Dermis blood vessel endothelial cell (primary cell): ENCODE measurements around the gene RAB26. TPM values are rescaled to one million over a fixed set of nuclear protein-coding genes. Genes with fewer than 3 reads are reported as not detected.
"Not testable (repeated sequence)": the region's sequence is repeated elsewhere in the genome, so short reads cannot be mapped to it uniquely, and the experiment has no call there.

Experiments used
- DNase-seq: peaks from one replicate; pipeline ENCODE4 v3.0.0; 2010
- total RNA-seq: library from RNA; depleted of rRNA; stranded (reverse); fragments of >200 nt; gene quantifications from 2 replicates; pipeline ENCODE4 v1.2.3, GENCODE V29; 2014

The RAB26 gene
- total RNA-seq, 1 donor from 2014 or later = 0.34 TPM

DNA sequence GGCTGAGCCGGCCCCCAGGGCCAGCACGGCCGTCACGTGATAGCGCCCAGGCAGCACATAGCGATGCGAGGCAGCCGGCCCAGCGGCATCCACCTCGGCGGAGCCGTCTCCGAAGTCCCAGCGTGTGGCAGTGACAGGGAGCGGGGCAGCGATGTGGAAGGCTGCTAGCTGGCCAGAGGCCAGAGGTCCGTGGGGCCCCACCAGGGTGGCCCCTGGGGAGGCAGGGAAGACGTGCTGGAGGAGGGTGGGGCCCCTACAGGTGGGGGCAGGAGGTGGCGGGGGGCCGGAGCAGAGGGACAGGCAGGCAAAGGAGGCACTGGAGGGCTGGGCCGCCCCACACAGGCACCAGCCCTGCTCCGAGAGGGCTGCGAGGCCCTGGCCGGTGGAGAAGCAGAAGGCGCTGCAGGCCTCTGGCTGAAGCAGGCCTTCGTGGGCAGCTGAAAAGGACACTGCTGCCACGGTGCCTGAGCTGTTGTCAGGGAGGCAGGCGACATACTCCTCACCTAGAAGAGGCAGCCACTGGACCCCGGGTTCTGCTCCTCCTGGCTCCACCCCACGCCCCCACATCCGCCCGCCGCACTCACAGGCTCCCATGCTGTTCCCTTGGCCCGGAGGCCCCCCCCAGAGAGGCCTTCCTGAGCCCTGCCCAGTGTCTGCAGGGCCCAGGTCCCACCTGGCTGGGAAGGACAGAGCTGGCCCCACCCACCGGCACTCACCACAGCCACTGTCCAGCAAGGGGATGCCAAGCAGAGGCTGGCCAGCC is 30.3 kb upstream of the RAB26 start:
- not testable (repeated sequence) for DNase-seq

DNA sequence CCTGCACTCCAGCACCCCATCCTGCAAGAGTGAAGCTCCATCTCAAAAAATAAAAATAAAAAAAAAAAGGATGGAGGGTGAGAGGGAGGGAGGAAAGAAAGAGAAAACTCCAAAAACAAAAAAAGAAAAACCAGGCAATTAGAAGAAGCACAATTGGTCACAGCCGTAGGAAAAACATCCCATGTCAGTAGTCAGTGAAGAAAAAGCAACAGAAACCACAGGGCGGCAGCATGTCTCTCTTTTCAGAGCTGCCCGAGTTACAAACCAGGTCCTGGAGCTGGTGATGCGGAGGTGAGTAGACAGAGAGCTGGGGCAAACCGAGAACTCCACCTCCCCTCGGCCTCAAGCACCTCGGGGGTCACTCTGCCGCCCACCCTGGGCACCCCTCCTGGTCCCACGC is 27.1 kb upstream of the RAB26 start:
- DNase-seq = peak; percentile 45

DNA sequence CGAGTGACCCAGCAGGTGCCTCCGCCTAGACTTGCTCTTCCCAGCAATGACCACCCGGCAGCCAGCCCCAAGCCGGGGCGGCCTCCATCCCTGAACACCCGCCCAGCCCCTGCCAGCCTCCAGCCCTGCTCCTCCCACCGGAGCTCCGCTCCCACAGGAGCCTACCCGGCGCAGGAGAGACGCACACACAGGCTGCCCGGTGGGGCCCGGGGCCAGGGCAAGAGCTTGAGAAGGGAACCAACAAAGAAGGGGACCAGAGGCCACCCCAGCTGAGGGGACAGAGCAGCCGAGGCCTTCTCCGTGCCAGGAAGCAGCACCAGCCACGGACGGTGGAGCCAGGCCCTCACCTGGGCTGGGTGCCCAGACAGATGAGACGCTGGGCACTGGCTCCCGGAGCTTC is 26.6 kb upstream of the RAB26 start:
- DNase-seq = no peak

DNA sequence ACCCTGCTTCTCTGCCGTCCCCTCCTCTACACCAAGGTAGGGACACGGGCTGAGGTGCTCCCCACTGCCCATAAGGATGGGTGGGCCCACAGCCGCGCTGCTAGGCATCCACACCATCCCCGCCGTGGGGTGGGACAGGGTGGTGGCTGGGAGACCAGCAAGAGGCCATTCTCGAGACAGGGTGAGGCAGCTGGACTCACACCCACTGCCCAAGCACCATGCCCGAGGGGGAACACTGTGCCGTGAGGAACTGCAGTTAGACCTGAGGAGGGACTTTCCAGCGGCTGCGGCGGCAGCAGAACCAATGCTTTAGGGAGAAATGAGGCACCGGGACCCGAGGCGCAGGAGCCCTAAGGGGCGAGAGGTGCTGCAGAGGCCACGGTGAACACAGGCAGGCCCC is 26.0 kb upstream of the RAB26 start:
- DNase-seq = no peak

DNA sequence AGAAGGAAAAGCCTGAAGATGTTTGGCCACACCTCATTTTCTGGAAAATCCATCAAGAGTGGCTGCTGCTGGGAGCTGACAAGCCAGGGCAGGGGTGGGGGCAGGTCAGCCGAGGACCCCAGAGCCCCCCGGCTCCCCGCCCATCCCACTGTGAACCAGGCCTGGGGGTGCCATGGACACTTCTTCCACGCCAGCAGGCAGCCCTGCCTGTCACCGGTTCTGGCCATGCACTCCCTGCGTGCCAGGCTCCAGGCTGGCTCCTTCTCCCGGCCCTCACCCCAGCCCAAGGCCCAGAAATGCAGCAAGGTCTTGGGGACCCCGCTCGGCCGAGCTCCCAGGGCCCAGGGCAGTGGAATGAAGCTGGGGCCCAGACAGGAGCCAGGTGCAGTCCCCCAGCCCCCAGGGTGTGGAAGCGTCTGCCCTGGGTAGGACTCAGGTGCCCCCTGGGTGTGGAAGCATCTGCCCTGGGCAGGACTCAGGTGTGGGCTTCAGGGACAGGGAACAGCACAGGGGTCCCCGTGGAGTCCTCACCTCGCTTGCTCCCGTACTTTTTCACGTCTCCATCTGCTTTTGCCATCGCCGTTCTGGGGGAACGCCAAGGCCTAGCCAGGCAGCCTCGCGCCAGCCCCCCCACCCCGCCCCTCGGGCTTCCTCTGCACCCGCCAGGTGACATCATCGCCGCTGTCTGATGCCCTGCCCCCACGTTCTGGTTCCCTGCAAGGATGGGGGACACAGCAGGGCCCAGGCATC is 25.3 kb upstream of the RAB26 start:
- DNase-seq = not testable (repeated sequence)

DNA sequence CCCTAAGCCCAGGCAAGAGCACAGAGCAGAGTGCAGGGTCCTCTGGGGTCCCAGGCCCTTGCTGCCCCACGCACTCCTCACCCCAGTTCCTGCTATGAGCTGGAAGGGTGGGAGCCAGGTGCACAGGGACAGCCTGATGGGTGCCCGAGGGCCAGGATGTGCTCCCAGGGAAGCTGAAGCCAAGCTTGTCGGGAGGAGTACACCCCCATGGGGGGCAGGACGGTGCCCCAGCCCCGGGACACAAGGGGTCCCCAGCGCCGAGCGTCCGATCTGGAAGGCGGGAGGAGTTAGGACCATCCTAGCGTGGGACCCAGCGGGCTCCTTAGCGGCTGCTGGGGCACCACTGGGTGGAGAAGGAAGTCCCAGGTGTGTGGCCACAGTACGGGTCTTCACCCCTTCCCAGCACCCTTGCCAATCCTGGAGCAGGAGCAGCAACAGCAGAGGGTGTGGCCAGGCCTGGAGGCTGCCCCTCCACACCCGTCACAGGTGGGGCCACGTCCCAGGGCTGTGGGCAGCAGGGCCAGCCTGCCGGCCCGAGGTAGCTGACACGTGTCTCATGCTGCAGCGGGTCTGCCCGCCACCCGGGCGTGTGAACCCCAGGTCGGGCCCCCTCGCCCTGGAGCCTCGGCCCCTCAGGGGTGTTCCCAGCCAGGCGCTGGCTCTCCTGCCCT is 24.6 kb upstream of the RAB26 start:
- DNase-seq = not testable (repeated sequence)

DNA sequence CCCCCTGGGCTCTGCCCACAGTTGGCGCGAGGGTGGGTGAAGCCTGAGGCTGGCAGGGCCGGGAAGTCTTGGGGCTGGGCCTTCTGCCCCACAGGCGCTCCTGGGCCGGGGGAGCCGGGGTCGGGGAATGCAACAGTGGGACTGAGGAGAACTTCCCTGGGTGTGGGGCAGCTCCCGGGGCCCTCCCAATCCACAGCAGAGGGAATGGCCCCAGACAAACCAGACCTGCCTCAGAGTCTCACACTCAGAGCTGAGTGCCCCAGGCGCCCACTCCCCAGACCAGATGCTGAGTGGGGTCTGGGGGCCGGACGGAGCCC is 24.1 kb upstream of the RAB26 start:
- DNase-seq = not testable (repeated sequence)

DNA sequence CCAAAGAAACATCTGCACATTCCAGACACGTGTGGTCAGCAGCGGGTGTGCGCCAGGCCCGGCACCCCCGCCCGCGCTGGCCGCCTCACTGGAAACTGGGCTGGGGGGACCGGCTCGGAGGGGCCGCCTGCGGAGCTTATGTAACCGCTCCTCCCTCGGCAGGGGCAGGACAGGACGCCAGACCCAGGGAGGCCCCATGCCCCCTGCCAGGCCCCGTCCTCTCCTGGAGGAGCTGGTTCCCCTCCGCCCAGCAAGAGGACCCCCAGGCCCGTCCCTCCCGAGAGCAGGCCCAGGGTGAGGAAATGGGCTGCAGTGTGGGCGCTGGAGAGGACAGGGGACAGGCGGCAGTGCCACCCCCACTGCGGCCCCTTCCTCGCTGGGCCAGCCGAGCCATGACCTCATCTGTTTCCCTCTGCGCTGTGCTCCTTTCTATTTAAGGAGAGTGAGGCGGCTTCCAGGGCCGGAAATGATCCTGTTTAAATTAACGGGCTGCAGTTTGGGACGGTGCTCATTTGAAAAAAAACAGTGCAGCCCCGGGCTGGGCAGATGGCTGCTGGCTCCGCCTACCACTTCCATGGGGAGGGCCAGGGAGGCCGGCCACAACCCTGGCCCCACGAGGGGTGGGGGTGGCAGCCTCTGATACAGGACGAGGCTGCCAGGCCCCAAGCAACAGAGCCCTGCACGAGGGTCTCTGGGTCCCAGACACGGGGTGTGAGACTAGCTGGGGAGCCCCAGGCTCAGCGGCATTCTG is 23.6 kb upstream of the RAB26 start:
- peak; percentile 77 for DNase-seq

DNA sequence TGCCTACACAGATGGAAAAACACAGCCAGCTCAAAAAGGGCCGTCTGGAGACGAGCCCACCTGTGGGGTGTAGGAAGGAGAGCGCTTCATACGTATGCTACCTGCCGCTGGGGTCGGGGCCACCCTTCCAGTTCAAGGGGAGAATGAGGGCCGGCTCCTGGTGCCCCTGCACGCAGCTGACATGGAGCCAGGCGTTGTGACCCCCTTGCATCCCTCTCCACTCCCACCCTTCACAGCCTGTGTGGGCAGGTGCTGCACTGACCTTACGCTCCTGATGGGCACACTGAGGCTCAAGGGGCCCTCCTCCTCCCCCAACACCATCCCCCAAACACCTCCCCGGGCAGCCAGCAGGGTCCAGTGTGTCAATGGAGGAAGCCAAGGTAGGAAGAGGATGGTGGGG is 22.8 kb upstream of the RAB26 start:
- not testable (repeated sequence) for DNase-seq

DNA sequence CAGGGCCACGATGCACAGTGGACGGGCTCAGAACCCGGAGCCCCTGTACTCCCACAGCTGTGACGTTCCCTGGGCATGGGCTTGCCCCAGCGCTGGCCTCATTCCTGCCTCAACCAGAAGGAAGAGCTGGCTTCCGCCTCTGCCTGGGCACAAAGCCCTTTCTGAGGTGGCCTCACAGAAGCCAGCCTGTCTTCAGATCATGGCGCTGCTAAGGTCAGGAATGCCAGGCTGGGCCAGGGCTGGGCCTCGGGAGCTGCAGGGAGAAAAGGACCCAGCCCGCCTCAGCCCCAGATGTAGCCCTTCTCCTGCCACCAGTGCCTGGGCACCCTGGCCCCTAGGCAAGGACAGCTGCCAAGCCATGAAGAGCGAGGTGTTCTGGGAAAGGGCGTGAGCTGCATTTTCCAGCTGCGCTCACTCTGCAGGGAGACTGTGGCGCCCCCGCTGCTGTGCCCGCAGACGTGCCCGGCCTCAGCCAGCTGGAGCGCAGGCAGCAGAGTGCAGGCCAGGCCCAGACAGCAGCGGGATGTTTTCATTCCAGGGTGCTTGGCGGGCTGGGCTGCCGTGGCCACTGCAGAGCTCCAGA is 22.2 kb upstream of the RAB26 start:
- peak; percentile 23 for DNase-seq

DNA sequence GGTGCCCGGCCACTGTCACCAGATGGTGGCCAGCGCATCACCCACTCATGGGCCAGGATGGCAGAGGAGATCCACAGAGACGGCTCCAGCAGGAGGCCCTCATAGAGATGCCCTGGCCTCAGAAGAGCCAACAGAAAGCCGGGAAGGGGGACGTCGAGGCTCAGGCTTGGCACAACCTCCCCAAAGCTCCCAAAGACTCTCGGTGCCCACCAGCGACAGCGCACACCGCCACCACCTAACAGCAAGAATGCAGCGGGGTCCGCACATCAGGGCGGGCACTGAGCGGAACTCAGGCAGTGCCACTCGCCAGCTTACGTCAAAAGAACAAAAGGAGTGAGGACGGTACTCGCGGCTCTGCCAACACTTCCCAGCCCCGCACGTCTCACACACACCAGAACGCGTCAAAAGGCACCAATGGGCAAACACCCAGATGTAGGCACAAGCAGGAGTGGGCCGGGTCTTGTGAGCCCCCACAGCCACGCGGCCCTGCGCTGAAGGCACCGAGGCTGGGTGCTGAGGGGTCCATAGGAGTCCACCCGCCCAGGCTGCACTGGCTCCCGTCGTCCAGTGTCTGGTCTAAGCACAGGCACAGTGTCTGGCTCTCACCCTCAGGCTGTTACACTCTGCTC is 21.4 kb upstream of the RAB26 start:
- DNase-seq = not testable (repeated sequence)

DNA sequence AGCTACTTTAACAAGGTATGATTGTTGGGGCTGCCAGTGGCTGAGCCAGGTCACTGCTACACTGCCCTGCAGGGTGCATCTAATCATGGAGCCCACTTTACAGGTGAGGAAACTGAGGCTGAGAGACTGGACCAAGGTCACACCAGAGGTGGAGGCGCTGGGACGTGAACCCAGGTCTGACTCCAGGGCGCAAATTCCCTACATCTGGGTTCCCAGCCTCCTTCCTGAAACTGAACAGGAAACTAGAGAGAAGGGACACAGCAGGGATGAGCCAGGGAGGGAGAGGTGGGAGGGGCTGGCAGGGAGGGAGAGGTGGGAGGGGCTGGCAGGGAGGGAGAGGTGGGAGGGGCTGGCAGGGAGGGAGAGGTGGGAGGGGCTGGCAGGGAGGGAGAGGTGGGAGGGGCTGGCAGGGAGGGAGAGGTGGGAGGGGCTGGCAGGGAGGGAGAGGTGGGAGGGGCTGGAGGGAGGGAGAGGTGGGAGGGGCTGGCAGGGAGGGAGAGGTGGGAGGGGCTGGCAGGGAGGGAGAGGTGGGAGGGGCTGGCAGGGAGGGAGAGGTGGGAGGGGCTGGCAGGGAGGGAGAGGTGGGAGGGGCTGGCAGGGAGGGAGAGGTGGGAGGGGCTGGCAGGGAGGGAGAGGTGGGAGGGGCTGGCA is 20.7 kb upstream of the RAB26 start:
- peak; percentile 24 for DNase-seq

DNA sequence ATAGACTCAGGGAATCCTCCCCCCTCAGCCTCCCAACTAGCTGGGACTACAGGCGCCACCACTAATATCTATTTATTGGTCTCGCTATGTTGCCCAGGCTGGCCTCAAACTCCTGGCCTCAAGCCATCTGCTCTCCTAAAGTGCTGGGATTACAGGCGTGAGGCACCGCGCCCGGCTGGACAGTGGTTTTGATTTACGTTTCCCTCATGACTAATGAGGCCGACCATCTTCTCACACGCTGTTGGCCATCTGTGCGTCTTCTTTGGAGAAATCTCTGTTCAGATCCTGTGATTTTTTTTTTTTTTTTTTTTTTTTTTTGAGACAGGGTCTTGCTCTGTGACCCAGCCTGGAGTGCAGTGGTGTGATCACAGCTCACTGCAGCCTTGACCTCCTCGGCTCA is 19.2 kb upstream of the RAB26 start:
- not testable (repeated sequence) for DNase-seq

DNA sequence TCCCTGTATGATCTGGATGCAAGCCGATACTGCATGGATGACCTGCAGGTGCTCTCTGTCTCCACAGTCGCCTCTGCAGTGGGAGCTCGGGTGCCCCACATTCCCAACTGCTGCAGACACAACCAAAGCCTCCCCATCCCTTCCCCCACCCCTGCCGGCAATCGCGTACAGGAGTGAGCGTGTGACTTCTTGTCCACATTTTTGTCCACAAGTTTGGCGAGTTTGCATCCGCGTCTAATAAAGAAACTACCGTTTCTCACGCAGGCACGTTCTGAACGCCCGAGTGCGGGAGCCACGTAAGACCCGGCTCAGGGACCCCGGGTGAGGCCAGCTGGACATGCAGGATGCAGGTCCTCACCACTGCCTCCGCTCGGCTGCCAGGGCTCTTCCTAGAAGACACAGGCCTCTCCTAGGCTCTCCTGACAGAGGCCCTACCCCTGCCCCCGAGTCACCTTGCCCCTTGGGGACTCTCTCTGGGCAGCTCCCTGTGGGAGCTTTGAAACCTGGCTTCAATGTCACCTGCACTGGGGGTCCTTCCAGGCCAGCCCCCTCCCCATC is 18.5 kb upstream of the RAB26 start:
- DNase-seq = not testable (repeated sequence)

DNA sequence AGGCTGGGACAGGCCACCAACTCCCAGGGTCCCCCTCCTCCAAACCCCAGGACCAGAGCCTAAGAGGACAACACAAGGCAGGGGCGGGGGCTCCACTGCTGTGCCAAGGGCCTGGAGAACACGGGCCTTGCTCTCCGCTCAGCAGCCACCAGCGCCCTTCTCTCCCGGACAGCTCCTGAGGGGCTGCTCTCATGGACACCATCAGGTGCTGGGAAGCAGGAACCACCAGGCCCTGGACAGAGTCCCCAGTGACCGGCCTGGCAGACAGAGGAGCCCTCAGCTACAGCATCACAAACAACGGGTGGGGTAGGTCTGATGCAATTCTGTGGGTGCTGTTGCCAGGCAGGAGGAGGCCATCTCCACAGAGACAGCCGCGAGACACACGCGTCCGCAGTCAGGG is 14.6 kb upstream of the RAB26 start:
- not testable (repeated sequence) for DNase-seq

DNA sequence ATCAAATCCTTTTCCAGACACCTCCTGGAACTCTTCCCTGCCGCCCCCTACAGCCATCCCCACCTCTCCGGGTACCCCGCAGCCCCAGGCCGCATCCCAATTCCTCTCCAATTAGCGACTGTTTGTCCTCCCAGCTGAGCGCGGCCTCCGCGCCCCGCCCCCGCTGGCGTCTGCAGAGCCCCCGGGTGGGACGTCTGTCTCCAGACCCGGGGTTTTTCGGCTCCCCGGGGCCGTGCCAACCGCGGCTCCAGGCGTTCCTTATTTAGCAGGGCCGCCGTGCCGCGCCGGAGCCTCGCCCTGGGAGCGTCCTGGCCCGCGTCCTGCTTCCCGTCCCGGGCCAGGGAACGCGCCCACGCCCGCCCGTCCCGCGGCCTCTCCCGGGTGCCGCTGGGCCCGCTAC is 13.4 kb upstream of the RAB26 start:
- not testable (repeated sequence) for DNase-seq

DNA sequence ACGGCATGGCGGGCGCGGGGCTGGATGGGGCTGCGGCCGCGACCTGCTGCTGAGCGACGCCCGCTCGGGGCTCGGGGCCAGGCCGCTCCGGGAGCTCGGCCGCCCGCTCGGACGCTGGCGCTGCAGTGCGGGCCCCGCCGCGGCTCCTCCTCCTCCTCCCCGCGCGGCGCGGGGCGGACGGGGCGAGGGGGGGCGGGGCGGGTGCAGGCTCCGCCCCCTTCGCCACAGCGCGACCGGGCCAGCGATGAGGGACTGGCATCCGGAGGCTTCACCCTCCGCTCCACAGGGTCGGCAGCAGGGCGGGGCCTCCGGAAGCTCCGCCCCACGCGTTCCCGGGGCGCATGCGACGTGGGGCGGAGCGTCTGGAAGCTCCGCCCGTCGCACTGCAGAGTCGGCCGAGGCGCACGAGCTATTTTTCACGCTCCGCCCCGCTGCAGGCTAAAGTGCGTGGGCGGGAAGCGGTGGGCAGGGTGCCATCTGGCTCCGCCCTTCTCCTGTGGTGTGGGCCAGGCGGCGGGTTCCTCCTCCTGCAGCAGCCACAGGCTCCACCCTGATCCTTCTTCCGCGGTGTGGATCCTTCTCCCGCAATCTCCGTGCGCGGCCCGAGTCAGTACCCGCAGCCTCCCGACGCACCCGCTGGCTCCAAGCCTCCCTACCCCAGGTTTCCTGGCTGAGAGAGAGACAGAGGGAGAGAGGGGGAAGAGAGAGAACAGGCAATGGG is 12.5 kb upstream of the RAB26 start, which contains the start of gene PKD1:
PKD1 (minus strand) TSS at position 129 of the 721 bp plus-strand sequence. CDS start 209 bp downstream, outside the sequence.
- peak; percentile 94 for DNase-seq

DNA sequence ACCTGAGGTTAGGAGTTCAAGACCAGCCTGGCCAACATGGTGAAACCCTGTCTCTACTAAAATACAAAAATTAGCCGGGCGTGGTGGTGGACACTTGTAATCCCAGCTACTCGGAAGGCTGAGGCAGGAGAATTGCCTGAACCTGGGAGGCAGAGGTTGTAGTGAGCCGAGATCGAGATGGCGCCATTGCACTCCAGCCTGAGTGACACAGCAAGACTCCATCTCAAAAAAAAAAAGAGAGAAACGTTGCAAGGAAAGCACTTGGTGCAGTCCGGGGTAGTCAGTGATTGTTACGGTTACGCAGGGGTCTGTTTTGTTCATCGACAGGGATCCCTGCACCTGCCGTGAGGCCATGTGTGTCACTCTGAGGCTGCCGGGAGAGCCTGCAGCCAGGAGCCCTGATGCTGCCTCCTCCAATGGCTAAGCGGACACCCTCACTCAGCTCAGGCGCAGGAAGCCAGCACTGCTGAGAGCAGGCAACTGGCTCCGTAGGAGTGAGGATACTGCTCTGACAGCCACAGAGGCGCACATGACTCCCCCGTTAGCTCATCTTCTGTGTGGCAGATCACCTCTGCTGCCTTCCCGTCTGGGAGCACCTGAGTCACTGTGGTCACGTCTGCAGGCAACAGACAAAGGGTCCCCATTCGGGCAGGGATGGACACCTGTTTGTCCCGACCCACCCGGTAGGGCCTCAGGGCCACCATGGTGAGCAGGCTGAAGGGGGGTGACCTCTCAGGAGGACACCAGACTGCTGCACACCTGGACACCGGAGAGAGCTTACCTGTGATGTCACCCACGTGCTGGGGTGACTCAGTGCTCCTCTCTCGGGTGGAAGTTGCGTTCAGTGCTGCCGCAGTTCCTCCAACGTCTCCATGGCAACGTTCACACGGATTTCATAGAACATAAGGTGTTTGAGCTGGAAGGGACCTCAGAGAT is 5.2 kb upstream of the RAB26 start:
- no peak for DNase-seq

DNA sequence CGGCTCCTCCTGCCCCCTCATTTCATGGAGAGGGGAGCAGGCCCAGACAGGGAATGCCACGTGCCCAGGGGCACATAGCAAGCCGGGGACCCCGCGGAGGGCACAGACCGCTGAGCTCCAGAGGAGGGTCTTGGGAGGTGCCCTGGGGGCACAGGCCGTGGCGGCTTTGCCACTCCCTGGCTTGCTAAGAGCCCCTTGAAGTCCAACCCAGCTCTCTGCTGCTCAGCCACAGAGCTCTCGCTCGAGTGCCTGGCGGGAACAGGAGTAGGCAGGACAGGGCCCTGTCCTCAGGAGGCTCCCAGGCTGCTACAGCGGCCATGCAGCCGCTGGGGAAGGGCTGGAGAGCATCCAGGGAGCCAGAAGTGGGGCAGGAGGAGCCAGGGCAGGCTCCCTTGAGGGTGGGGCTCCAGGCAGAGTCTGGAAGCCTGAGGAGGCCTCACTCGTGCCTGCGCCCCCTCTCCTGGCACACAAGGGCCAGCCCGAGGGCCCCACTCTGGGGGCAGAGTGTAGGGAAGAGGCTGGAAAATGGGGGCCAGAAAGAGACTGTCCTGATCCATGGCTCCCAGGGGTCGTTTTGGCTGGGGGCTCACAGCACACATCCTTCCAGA is 4.4 kb upstream of the RAB26 start:
- no peak for DNase-seq
